ENCODE results near the gene LTK.
A peak's percentile ranks its signal among the peaks of the same experiment; 100 is the strongest.
"Not testable (repeated sequence)": the region's sequence is repeated elsewhere in the genome, so short reads cannot be mapped to it uniquely, and the experiment has no call there.

Gene LTK

DNA sequence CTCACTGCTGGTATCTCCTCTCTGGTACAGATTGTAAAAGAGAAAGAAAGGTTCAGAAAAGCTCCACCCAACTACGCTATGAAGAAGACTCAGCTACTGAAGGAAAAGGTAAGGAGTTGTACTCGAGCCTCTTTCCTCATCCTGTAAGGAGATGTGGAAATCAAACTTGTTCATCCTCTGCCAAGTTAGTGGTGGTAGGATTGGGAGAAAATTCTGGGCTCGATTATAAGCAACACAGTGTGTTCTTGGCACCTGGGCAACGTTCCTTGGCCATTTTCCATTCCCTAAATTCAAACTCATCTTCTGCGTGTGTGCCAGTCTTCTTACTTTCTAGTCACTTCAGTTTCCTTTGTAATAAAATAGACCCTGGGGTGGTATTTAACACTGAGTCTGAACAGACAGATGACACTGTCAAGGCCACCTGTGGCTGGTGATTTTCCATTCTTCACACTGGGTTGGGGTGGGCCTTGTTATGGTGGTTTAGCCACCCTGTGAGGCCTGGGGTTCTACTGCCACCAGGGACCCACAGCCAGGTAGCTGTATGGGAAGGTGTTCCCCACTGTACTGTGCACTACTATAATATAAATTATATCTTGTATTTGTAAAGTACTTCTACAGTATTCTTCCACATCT, 37.1 kb downstream of the LTK start:
- H3K27me3 Mint-ChIP-seq, result no peaks in the 10 kb centered on the region
- H3K4me1 Mint-ChIP-seq, result no peaks in the 10 kb centered on the region
- H3K9me3 Mint-ChIP-seq, result no peaks in the 10 kb centered on the region
- H3K27ac Mint-ChIP-seq, result no peak overlapping the region
- H3K36me3 Mint-ChIP-seq, result peaks cover 8% of the 10 kb centered on the region
- no peak overlapping the region for H3K4me3 Mint-ChIP-seq

GRCh38 chr15:41474941-41475340, 38.7 kb downstream of the LTK start:
- Mint-ChIP-seq H3K27me3 (no peaks in the 10 kb centered on the region), H3K4me1 (no peaks in the 10 kb centered on the region), H3K36me3 (peaks cover 12% of the 10 kb centered on the region), H3K9me3 (no peaks in the 10 kb centered on the region), H3K4me3 (no peak overlapping the region), H3K27ac (no peak overlapping the region)

GRCh38 chr15:41474436-41474835, 39.2 kb downstream of the LTK start:
- Mint-ChIP-seq H3K36me3 (peaks cover 16% of the 10 kb centered on the region), H3K4me1 (no peaks in the 10 kb centered on the region), H3K4me3 (no peak overlapping the region), H3K27ac (no peak overlapping the region), H3K9me3 (no peaks in the 10 kb centered on the region), H3K27me3 (no peaks in the 10 kb centered on the region)

- no peak overlapping the region for H3K27ac Mint-ChIP-seq
- H3K36me3 Mint-ChIP-seq, result peaks cover 14% of the 10 kb centered on the region
- no peaks in the 10 kb centered on the region for H3K27me3 Mint-ChIP-seq
- no peaks in the 10 kb centered on the region for H3K9me3 Mint-ChIP-seq
- H3K4me3 Mint-ChIP-seq, result no peak overlapping the region
- H3K4me1 Mint-ChIP-seq, result no peaks in the 10 kb centered on the region
These were observed 40.2 kb downstream of the LTK start for GRCh38 chr15:41473418-41473817.

- Mint-ChIP-seq H3K27ac (peak overlapping the region; percentile 36), H3K36me3 (peaks cover 17% of the 10 kb centered on the region)
- not testable (repeated sequence) for H3K27me3 Mint-ChIP-seq, H3K4me1 Mint-ChIP-seq, H3K9me3 Mint-ChIP-seq, H3K4me3 Mint-ChIP-seq
These were observed 44.0 kb downstream of the LTK start for GRCh38 chr15:41469644-41470043.

- H3K36me3 Mint-ChIP-seq, result peaks cover 17% of the 10 kb centered on the region
- peaks cover 7% of the 10 kb centered on the region for H3K4me1 Mint-ChIP-seq
- no peaks in the 10 kb centered on the region for H3K9me3 Mint-ChIP-seq
- H3K27ac Mint-ChIP-seq, result no peak overlapping the region
- no peak overlapping the region for H3K4me3 Mint-ChIP-seq
- no peaks in the 10 kb centered on the region for H3K27me3 Mint-ChIP-seq
These were observed 46.9 kb downstream of the LTK start for GRCh38 chr15:41466711-41467110.

DNA sequence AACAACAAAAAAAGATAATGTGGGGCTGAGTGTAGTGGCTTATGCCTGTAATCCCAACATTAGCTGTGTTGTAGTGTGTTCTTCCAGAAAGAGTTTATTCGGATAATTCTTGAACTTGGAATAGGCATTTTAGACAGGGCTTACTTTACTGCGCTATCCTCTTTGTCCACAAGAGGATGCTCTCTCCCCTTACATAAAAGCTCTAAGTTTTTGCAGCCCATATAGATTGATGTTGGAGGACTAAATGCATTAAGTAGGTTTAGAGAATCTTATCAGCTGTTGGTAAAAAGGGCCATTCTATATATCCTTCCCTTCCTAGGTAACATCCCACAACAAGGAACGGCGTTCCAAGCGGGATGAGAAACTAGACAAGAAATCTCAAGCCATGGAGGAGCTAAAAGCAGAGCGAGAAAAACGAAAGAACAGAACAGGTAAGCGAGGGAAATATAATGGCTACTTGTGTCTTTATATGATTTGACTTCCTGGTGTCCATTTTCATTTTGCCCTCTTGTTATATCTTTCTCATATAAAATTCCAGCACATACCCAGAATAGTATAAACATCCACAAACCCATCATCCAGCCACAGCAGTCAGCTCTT, 47.7 kb downstream of the LTK start:
- H3K27ac Mint-ChIP-seq, result no peak overlapping the region
- no peaks in the 10 kb centered on the region for H3K27me3 Mint-ChIP-seq
- H3K4me1 Mint-ChIP-seq, result peaks cover 7% of the 10 kb centered on the region
- no peaks in the 10 kb centered on the region for H3K9me3 Mint-ChIP-seq
- no peak overlapping the region for H3K4me3 Mint-ChIP-seq
- peaks cover 17% of the 10 kb centered on the region for H3K36me3 Mint-ChIP-seq

DNA sequence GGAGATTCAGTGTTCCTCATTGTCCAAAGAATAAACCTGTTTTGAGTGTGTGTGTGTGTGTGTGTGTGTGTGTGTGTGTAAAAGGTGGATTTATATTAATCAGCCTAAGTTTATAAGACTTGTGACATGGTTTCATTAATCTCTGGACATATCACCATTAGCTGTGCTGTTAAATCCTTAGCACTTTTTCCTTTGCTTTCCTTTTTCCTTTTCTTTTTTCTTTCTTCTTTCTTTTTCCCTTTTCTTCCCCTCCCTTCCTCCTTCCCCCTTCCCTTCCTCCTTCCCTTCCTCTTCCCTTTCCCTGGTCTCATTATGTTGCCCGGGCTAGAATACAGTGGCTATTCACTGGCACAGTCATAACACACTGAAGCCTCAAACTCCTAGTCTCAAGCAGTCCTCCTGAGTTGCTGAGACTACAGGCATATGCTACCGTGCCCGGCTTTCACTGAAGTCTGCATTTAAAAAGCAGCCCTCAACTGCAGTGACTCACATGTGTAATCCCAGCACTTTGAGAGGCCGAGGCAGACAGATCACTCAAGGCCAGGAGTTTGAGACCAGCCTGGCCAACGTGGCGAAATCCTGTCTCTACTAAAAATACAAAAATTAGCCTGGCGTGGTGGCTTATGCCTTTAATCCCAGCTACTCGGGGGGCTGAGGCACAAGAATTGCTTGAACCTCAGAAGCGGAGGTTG, 48.6 kb downstream of the LTK start:
- no peak overlapping the region for H3K4me3 Mint-ChIP-seq
- peaks cover 13% of the 10 kb centered on the region for H3K36me3 Mint-ChIP-seq
- no peak overlapping the region for H3K27ac Mint-ChIP-seq
- no peaks in the 10 kb centered on the region for H3K27me3 Mint-ChIP-seq
- no peaks in the 10 kb centered on the region for H3K9me3 Mint-ChIP-seq
- peaks cover 7% of the 10 kb centered on the region for H3K4me1 Mint-ChIP-seq

GRCh38 chr15:41462084-41462795, 51.4 kb downstream of the LTK start:
- Mint-ChIP-seq H3K4me1 (peaks cover 7% of the 10 kb centered on the region), H3K9me3 (no peaks in the 10 kb centered on the region), H3K27ac (no peak overlapping the region), H3K4me3 (no peak overlapping the region), H3K36me3 (peaks cover 8% of the 10 kb centered on the region), H3K27me3 (no peaks in the 10 kb centered on the region)

Data from activated naive CD4-positive, alpha-beta T cell treated with anti-CD3 and anti-CD28 coated beads, Interleukin-2, amount 50 U/mL, for 24 hours (primary cell).